IPS-11a (cell line): Measurements from ENCODE around the gene FRMD4A.

ENCODE experiments used
- H3K4me3 ChIP-seq: one replicate; pipeline ENCODE4 v1.5.1; 2013; ENCODE audit warnings: low read depth, low read length, control low read depth

The FRMD4A gene

DNA sequence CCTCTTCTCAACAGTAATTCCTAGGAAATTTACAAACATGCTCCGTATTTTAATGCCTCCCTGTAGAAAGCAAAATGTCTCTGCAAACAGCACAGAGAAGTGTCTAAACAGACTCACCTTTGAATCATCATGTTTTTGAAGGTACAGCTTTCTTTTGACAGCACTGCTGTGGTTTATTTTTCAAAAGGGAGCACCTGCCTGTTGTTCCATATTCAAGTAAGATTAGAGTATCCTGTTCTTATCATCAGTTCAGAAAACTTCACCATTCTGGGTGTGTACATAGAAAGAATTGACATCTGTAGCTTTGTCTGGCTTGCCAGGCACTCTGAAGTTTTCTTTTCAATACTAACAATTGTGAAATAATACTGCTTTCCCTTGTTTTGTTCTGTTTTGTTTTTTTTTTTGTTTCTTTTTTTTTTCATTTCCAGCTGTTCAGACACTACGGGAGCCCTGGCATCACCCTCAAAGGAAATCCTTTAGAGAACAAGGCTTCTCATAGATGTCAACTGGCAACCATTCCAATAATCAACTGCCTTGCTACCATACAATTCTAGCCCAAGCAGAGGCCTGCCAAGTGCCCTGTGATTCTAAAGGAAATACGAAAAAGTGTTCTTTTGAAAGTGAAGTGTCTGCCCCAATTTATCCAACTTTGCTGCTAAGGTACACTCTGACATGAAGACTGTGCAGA, 468.0 kb downstream of the FRMD4A start:
- no peak overlapping the region for H3K4me3 ChIP-seq

GRCh38 chr10:13860886-13861285, 469.8 kb downstream of the FRMD4A start:
- H3K4me3 ChIP-seq: no peak overlapping the region

DNA sequence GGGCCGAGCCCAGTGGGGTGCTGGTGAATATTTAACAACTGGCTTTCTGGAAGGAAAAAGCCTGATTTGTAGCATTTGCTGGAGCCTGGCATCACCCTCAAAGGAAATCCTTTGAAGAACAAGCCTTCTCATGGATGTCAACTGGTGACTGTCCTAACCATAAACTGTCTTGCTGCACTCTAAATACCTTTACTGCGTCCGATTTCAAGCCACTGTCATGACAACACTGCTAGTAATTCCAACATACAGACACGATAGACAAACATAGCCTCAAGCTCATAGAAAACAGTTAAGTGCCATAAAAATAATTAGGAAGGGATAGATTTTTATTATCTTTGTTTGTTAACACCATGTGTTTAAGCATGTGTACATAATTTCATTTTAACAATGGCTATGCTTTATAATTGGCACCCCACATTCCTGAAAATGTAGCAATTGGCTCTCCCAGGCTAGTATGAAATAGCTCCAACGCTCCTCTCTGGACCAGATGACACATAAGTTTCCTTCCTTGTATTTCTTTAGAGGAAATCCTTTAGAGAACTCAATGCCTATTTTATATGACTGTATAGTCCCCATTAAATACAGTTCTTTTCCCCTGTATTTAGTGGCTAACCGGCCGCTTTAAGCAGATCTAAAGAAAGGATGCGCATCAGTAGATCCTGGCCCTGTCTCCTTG, 470.6 kb downstream of the FRMD4A start:
- no peak overlapping the region for H3K4me3 ChIP-seq

DNA sequence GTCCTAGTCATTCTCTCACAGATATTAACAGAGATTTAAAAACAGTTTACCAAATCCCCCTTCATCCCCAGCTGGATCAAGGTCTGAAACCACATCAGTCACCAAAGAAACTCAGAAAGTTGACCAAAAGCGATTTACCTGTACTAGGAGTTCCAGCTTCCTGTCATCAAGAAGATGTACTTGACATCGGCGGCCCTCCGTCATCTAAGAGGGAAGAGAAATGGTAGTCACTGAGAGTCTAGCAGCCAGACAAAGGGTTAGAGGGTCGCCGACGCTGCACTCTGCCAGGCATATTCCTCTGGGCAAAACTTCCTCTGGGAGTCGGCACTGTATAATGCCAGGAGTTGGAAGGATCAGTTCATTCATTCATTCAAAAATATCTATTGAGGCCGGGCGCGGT, 472.0 kb downstream of the FRMD4A start:
- H3K4me3 ChIP-seq: no peak overlapping the region

DNA sequence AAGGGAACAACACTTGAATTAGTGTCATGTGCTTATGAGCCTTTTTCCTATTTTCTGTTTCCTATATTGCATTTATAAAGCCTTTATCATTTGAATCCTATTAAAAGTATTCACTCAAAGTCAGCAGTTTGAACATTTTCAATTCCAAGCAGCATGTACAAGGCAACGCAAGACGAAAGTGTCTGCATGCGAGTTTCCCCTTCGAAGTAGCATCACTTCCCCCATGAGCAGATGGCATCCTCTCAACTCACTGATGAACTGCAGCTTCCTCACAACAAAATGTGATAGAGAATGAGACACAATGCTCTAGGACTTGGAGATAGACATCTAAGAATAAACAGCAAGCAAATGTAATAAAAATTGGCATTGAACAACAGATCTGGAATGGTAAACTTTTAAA, 473.3 kb downstream of the FRMD4A start:
- no peak overlapping the region for H3K4me3 ChIP-seq

DNA sequence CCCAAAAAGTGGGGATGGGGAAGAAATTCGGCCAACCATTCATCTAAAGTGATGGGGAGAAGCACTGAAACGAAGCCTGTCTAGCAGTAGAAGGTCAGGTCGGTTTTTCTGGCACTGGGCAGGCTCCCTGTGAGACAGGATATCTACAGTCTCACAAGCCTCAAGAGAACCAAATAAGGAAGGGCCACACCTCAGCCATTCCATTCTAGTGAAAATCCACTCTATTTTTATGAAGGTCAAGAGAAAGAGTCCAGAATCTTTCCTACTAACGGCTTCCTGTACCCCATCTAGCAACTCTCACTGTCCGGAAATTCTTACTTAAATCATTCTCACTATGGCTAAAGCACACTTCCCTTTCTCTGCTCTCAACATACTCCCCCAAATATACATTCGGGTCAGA, 476.9 kb downstream of the FRMD4A start:
- no peak overlapping the region for H3K4me3 ChIP-seq

- no peak overlapping the region for H3K4me3 ChIP-seq
These were observed 477.9 kb downstream of the FRMD4A start for GRCh38 chr10:13852872-13853271.

DNA sequence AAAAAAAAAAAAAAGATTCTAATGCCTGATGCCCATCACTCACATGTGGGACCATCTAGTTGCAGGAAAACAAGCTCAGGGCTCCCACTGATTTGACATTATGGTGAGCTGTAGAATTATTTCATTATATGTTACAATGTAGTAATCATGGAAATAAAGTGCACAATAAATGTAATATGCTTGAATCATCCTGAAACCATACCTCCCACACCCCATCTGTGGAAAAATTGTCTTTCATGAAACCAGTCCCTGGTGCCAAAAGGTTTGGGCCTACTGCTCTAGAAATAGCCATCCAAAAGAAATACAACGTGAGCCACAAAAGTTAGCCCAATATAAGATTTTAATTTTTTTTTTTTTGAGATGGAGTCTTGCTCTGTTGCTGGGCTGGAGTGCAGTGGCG, 478.8 kb downstream of the FRMD4A start:
- H3K4me3 ChIP-seq: no peak overlapping the region

GRCh38 chr10:13848520-13849445, 481.9 kb downstream of the FRMD4A start:
- H3K4me3 ChIP-seq: no peak overlapping the region

DNA sequence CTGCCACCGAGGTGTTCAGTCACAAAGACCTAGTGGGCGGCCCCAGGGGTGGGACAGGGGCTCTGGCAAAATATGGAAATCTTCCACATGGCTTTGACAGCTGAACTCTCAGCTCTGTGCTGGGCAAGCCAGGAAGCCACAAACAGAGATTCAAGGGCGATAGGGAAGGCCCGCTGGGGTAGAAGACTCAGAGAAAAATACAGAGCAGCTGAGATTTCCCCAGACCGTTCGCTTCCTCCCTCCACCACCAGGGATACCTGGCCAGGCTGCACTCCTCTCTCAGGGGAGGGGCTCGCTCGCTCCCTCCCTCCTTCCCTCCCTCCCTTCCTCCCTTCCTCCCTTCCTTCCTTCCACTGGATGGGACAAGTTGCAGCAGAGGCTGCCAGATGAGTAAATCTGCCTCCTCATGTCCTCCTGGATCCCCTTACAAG, 483.5 kb downstream of the FRMD4A start:
- H3K4me3 ChIP-seq: no peak overlapping the region

- no peak overlapping the region for H3K4me3 ChIP-seq
These were observed 484.8 kb downstream of the FRMD4A start for GRCh38 chr10:13845897-13846296.

- no peak overlapping the region for H3K4me3 ChIP-seq
These were observed 486.1 kb downstream of the FRMD4A start for GRCh38 chr10:13844651-13845050.

GRCh38 chr10:13842117-13842516, 488.6 kb downstream of the FRMD4A start:
- no peak overlapping the region for H3K4me3 ChIP-seq

GRCh38 chr10:13840036-13840435, 490.7 kb downstream of the FRMD4A start:
- H3K4me3 ChIP-seq: no peak overlapping the region

DNA sequence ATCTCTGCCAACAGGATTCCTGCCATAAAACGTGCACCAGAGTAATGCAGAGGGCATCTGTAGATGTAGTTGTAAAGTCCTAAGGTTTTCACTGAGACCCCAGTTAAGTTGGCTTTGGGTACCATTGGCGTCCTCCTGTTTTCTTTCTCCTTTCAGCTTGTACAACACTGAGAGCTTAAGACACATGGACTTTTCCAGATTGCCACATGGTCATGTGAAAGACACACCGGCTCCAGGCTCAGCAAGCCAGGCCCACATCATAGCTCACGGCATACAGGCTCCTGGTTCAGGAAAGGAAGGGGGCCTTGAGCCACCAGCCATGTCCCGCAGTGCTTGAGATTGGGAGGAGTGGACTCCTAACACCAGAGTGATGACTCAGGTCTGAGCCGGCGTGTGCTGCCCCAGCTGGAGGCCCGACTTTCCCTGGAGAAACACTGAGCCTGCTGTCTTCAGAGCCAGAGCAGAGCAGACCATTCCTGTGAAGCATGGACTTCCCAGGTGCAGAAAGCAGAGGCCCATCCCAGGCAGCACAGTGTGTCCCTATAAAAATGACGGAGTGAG, 491.2 kb downstream of the FRMD4A start:
- no peak overlapping the region for H3K4me3 ChIP-seq

DNA sequence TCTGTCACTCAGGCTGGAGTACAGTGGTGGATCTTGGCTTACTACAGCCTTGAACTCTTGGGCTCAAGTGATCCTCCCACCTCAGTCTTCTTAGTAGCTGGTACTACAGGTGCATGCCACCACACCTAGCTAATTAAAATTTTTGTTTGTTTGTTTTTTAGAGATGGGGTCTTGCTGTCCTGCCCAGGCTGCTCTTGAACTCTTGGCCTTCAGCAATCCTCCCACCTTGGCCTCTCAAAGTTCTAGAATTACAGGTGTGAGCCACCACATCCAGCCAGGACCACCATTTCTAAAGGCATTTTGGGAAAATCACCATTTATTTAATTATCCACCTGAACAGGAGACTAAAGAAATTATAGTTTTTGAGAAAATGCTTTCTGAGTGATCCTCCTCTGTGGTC, 491.7 kb downstream of the FRMD4A start:
- no peak overlapping the region for H3K4me3 ChIP-seq

DNA sequence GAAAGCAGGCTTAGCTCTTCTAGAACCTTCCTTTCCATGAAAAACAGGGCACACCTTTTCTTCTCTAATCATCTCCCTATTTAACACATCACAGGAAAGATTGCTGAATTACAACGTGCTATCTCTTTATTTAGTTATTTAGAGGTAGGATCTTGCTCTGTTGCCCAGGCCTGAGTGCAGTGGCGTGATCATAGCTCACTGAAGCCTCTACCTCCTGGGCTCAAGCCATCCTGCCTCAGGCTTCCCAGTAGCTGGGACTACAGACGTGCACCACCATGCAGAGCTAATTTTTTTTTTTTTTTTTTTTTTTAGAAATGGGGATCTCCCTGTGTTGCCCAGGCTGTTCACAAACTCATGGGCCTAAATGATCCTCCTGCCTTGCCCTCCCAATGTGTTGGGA, 492.8 kb downstream of the FRMD4A start:
- no peak overlapping the region for H3K4me3 ChIP-seq

- H3K4me3 ChIP-seq: no peak overlapping the region
These were observed 496.0 kb downstream of the FRMD4A start for GRCh38 chr10:13834581-13835286.

DNA sequence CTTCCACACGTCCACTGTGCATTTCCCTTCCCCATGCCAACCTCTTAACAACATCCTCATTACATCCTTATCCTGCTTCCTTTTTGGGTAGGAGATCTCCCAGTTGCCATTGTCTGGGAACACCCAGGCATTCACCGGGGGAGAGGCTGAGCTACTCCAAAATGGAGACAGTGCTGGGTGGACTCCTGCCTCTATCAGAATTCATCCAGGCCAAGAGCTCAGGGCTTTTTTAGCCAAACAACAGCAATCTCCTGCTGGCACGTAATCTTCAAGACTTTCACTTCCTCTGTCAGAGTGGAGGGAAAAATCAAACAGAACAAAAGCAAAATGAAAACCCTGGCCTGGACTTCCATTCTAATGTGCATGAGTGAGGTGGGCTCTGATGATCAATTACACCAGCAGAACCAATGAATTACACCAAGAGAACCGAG, 499.0 kb downstream of the FRMD4A start:
- no peak overlapping the region for H3K4me3 ChIP-seq

DNA sequence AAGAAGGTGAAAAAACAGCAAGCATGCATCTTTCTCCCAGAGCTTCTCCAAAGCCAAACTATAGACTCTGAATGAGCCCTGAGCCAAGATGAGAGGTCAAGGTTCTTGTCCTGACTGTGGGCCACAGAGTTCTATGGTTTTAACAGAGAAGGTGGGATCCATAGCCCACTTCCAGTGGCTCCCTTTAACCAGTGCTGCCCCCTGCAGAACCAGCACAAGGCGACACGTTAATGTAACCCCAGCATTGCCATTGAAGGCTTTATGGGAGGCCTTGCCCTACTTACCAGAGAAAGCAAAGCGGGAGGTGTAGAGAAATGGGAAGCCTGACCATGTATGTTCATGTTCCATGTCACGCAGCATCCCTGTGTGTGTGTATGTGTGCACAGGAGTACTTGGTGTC, 500.3 kb downstream of the FRMD4A start:
- no peak overlapping the region for H3K4me3 ChIP-seq

DNA sequence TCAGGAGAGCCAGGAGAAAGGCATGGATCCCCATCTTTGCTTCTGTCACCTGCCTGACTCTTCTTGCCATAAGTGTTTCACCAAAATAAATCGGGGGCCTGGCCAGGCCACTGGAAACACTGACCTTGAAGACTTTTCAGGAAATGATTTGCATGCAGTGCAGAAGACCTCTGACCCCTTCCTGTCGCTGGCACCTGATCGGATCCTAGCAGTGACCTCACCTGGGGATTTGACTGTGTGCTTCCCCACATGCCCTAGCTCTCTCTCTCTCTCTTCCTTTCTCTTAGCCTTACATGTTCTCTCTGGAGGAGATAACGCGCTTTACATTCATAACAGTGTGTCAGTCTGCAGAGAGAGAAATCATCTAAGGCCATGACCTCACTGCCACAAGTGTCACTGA, 500.9 kb downstream of the FRMD4A start:
- no peak overlapping the region for H3K4me3 ChIP-seq
